ENCODE data around the gene SELENOO.
A peak's percentile ranks its signal among the peaks of the same experiment; 100 is the strongest.

Gene SELENOO

DNA sequence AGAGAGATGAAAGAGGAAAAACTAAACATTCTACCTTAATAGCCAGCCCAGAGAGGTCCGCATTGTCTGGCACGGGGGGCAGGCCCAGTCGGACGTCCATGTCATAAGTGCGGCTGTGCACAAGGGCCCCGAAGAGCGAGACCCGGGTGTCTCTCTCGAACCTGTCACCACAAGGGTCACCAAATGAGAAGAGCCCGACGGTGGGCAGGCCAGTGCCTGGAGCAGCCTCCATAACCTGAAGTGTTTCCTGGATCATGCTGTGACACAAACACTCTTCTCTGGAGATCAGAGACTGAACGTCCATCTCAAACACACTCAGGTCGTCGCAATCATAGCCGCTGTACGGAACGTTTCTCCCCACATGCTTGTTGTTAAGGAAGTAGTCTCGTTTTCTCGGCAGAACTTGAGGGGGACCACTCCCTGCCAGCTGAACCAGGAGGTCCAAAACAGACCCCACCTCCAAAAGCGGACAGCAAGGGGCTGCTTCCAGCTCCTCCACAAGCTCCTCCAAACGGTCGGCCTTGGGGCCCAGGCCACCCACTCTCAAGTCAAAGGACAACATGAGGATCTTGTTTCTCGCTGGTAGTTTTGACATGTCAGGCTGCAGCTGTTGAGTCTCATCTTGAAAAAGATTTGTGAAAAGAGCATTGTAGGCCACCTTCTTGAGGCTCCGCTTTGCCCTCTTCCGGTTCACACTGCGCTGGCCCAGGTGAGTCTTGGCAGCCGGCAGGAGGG, 43.0 kb downstream of the SELENOO start:
- DNase-seq: no peak

DNA sequence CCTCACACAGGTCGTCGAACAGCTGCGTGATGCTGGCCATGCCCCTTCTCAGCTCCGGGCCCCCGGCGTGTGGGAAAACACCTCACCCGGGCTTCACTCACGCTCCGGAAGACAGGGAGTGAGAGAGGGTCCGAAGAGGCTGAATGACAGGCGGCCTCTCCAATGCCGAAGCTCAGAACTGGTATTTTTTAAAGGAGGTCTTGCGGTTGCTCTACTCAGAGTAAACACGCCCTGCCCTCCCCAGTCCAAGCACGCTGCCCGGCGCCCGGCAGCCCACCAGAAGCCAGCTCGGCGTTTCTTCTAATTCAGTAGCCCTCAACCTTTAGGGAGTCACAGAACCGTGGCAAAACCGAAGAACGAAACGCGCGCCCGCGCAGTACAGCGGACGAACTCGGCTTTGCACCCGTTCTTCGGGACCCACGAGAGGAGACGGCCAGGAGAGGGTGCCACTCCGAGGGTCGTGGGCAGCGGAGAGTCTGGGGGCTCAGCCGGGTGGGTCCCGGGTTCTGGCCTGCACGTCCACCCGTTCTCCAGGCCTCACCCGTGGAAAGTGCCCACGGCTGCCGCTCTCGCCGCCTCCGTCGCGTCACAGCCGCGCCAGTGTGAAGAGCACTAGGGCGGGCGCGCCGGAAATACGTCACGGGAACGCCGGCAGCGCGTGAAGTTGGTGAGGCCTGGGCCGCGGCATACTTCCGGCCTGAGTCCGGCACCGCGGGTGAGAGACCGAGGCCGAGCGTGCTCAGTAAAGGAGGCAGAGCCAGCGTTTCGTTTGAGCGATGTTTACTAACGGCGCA, 43.8 kb downstream of the SELENOO start, which contains the start of gene TUBGCP6:
TSS of gene TUBGCP6 (minus strand) at position 604 of the 794 bp plus-strand sequence. CDS start at position 40, 564 bp downstream.
- peak; percentile 85 for DNase-seq

DNA sequence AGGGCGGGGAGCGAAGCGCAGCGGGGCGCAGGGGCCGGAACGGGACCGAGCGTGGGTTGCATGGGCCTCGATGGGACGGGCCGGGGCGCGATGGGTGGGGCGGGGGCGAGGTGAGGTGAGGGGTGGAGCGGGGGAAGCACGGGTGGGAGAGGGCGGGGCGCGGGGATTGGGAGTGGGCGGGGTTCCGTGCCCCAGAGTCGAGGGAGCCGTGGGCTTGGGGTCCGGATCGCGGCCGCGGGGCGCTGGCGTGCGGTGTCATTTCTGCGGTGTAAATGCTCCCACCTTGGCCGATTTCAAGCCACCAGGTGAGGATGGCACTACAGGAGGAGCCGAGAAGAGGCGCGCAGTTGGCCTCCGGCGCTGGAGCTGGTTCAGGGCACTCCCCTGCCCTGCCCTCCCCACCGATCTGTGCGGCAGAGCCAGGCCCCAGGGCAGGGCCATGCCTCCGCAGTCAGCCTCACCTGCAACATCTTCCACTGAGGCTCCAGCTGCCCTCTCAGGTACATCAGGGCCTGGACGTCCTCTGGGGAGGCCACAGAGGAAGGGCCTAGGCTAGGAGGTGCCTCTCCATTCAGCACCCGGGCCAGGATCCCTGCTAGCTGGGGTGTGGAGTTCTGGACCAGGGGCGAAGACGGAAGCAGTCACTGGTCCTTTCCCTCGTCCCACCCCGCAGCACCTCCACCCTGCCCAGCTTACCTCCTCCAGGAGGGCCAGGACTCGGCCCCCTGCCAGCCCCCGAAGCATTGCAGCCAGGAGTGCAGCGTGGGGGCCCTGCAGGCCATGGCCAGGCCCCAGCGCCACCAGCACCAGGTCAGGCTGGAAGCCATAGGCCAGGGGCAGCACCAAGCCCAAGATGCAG, 44.6 kb downstream of the SELENOO start:
- no peak for DNase-seq

DNA sequence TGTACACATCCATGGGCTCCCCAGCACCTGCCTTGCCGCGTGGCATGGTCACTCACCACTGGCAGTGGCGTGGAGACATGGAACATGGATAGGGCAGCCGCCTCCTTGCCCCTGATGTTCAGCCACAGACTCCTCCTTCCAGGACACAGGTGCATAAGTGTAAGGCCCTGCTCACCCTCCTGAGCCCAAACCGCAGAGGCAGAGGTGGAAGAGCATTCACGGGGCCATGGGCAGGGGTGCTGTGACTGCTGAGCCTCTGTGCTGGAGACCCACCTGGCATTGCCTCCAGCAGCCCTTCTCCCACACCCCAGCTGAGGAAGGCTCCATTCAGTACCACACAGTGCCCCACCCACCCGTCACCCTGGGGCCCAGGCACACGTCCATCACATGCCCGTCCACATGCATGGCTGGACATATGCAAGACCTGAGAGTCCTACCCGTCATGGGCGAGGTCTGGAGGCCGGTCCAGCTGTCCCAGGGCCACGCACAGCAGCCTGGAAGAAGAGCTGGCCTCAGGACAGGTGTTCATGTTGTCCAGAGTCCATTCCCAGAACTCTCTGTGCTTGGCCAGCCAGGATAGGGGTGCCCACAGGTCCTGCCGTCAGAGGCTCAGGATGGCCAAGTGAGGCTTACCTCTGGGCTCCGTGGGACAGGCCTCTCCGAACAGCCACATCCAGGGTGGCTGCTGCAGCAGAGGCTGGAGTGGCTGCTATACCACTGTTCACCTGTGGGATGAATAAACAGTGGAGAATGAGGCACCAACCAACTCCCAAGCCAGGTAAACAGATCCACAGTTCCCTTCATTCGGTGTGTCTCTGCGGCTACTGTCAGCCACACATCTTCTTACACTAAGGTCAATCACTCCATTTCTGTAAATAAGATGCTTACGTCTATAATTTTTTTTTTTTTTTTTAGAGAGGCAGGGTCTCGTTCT, 45.7 kb downstream of the SELENOO start:
- DNase-seq: no peak

DNA sequence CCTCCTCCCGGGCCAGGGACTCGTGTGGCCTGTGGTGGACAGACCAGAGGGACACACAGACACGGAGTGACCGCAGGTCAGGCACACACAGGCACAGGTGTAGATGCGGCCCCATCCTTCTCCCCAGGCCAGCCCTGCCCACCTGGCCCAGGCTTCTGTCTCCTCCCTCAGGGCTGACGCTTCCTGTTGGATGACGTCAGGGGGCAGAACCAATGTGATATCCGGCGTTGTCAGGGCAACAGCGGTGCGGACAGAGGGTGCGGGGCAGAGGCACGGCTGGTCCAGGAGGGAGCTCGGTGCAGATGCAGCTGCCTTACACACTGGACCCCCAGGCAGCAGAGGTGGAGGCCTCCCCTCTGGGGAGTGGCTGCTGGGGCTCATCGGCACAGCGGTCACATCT, 46.9 kb downstream of the SELENOO start:
- DNase-seq: peak; percentile 38

DNA sequence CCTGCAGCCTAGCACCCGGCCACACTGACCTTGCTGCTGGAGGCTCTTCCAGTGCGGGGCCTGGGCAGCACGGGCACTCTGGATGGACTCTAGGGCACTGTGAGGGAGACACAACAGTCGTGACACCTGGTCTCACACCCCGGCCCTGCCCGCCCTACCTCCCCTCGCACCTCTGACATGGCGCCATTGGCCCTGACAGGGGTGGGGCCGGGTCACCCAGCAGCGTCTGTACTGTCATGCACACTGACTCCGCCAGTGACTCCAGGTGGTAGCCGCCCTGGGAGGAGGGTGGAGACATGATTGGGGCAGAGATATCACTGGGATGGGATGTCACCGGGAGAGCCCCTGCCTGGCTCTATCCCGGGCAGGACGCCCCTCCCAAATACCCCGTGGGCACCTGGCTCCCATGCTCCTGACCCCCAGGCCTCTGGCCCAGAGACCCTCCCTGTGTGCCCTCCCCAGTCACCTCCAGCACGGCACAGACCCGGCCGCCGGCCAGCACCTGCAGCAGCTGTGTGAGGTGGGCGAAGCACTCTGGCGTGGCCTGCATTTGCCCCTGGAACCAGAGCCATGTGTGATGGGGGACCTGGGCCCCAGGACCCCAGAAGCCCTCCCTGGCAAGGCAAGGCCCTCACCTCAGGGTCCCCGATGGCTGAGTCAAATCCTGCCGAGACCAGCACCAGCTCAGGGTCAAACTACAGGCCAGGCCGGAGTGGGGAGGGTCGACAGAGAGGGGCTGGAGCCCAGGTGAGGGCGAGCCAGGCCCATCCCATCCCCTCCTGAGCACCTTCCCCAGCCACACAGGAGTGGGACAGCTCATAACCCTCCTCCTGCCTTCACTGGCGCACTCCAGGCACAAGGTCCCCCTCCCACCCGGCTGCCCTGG, 47.6 kb downstream of the SELENOO start:
- no peak for DNase-seq

DNA sequence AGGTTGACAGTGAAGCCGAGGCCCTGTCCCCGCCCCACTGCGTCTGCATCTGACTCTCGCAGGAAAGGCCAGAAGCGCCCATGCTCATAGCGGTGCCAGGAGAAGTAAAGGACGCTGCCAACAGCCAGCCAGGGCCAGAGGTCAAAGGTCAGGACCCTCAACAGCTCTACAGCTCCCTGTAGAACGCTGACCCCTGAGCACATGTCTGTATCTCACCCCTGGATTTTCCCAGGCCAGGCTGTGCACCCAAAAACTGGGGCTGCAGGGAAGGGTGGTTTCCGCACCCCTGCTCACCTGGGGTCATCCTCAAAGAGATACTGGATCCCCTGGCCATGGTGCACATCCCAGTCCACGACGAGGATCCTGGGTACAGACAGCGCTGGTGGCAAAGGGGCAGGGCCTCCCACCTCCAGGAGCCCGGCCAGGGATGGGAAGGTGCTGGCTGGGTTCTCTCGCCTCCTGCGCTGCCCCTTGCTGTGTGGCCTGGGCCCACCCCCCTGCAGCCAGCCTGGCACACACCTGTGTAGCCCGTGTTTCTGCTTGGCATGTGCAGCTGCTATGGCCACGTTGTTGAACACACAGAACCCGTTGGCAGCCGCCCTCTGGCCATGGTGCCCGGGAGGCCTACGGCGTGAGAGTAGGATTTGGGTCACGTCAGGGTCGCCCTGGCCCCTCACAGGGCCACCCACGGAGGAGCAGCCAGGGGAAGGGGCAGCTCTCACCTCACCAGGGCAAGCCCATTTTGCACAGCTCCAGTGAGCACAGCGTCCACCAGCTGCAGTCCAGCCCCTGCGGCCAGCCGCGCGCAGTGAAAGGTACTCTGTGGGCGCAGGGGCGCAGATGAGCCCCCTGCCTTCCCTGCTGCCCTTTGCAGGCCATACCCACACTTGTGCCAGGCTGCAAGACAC, 48.8 kb downstream of the SELENOO start:
- DNase-seq: no peak

DNA sequence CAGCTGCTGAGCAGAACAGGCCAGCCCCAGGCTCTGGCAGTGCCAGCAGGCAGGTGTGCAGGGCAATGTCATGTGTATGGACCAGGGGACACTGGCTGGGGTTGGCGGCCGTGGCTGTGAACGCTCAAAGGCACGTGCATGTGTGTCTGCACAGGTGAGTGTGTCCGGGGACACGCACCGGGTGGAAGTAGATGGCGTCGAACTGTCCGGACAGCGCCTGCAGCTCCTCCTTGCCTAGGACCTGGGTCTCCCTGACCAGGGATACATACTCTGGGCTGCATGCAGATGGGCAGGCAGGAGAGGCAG, 49.4 kb downstream of the SELENOO start:
- no peak for DNase-seq

DNA sequence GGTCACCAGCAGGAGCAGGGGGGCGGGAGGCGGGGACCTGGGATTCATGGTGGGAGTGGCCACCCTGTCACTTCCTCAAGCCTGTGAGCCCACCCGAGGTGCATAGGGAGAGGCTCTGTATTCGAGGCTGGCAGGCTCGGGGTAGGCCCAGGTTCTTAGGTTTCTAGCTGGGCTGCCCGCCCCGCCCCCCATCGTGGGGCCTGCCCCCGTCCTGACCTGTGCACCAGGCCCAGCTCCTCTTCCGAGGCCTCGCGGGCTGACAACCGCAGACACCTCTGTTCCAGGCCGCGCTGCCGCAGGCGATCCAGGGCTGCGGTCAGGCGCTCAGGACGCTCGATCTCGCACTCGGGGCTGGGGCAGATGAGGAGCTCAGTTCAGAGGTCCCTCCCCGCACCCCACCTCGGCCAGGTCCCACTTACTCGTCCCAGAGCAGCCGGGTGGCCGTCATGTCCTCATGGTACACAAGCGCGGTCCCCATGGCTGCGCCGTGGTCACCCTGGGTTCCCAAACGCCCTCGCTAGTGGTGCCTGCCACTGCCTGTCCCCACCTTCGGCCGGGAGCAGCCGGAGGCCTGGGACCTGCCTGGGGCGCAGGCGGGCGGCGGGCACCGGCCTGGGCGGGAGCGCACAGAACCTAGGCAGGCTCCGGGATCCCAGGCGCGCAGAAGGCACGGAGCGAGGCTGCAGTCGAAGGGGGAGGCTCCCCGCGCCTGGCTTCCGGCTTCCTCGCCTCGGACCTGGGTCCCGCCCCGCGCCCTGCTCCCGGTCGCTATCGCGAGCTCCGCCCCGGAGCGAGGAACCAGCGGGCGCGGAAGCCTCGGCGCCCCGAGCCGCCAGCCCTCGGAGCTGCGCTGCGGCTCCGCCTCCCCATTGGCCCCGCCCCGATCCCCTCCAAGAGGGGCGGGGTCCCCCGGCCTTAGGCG, 50.0 kb downstream of the SELENOO start, which contains the start of gene HDAC10:
TSS of gene HDAC10 (minus strand) at position 711 of the 922 bp plus-strand sequence. CDS start at position 478, 233 bp downstream.
- DNase-seq: peak; percentile 70

DNA sequence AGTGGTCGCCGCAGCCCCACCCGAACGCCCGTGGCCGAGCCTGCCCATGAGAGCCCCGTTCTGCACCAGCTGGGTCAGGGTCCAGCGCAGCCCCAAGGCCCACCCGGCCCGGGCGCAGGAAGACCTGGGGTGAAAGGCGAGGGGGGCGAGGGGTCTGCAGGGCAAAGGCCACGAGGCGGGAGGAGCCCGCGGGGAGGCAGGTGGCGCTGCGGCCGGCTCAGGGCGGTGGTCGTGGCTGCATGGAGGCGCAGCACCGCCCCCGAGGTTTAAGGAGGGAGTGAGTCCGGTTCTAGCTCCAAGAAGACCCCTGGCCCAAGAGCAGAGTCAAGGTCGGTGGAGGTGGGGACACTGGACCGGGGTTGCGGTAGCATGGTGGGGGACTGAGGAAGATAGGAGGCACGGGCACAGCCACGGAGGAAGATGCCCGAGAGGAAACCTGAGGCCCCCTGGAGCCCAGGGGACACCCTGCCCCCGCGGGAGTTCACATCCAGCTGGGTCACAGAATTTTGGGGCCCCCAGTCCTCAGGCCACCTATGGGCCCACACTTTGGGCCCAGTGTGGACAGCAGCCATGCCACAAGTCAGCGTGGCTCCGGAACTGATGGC, 50.8 kb downstream of the SELENOO start:
- DNase-seq: no peak

DNA sequence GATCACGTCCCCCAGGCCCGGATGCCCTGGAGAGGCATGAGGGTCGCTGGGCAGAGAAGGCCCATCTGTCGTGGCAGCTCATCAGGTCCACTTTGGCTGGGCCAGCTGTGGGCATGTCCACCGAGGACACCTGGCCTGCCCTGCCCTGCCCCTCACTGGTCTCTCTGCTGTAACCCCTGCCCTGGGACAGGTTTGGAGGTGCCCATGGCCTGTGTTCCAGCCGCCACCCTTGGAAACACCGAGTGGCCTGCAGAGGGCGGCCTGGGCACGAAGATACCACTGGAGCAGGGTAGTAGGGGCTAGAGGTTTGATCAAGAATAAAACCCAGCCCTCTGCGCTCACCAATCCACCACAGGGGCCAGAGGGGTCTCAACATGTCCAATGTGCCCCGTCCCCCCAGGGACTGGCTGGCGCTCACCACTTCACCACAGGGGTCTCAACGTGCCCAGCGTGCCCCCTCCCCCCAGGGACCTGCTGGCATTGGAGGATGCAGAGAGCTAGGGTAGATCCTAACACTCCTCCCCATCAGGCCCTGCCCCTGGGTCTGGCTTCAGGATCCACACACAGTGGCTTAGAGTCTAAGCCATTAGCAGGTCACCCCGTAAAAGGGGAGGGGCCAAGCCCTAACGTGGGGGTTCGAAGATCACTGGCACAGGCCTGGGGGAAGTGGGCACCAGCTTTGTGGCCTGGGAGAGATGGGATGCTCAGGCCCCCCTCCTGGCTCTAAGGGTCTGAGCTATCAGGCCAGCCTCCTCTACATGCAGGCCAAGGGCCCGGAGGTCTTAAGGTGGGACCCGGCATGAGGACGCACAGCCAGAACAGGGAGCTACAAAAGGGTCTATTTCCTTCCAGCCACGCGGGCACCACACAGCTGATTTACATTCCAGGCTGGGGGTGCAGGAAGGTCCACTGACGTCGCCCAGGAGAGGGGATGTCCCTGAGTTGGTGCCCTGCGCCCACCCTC, 51.6 kb downstream of the SELENOO start:
- DNase-seq: peak; percentile 64

DNA sequence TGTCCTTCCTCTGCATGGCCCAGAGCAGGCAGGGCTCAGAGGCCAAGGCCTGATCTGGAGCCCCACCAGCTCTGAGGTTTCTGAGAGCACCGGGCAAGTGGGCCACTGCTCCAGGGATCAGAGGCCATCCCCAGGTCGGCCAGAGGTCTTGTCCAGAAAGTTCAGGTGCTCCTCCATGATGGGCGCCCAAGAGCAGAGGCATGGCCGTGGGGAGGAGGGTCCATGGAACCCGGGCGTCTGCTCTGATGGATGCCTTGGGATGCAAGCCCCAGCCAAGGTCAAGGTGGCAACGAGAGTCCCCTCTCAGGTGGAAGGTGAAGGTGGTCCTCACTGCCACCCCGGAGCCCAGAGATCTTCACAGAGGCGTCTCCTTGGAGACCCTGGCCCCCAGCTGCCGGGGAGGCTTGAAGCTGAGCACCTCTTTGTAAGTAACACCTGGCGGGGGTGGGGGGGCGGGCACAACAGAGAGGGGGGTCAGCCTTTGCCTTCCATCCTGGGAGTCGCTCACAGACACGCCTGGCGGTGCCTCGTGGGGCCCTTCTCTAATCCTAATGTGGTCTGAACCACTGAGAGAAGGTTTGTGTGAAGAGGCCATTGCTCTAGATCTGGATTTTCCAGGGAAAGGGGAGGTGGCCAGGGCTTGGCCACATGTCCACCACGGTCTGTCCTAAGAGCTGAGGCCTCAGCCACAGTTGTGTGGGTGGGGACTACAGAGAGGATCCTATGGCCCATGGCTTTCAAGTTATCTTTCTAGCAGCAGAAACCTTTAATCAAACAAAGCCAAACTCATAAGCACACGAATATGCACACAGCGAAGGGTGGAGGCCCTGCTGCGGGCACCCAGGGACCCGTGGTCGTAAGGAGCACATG, 52.5 kb downstream of the SELENOO start:
- no peak for DNase-seq

DNA sequence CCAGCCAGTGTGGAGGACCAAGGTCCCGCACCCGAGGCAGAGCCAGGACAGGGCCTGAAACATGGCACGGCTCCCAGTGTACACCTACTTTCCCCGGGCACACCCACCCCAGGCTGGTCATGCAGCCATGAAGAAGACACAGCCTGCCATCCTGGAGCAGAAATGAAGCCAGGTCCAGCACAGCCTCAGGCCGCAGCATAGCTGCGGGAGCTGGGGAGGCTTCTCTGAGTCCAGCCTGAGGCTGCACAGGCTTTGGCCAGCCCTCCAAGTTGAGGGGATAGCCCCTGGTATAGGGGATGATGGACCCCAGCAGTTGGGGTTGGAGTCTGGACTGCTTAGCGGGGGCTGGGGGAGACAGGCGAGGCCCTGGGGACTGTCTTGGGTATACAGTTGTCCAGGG, 53.1 kb downstream of the SELENOO start:
- no peak for DNase-seq

DNA sequence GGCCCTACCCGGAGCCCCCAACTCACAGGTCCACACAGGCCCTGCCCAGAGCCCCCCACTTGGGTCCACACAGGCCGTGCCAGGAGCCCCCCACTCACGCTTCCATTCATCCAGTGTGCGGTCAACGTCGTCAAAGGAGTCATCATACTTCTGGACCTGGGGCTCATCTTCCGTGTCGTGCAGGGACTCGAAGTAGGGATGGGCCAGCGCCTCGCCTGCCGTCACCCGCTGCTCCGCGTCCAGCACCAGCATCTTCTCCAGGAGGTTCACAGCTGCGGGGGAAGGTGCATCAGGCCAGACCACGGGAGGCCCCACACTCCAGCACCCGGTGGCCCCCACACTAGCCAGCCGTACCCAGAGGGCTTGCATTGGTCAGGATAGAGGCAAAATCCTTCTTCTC, 54.3 kb downstream of the SELENOO start:
- no peak for DNase-seq

DNA sequence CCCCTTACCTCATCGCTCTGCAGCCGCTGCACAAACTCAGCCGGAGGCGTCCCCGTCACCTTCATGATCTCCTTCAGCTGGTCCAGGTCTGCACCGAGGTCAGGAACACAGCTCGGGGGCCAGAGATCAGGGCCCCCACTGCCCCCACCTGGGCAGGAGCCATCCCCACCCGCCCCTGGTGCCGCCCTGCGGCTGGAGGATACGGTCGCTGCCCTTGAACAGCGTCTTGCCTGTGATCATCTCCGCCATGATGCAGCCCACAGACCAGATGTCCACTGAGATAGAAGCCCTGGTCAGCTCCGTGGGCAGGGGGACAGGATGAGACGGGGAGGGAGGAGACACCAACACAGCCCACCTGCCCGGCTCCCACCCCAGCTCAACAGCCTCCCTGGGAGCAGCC, 54.8 kb downstream of the SELENOO start:
- DNase-seq: no peak

DNA sequence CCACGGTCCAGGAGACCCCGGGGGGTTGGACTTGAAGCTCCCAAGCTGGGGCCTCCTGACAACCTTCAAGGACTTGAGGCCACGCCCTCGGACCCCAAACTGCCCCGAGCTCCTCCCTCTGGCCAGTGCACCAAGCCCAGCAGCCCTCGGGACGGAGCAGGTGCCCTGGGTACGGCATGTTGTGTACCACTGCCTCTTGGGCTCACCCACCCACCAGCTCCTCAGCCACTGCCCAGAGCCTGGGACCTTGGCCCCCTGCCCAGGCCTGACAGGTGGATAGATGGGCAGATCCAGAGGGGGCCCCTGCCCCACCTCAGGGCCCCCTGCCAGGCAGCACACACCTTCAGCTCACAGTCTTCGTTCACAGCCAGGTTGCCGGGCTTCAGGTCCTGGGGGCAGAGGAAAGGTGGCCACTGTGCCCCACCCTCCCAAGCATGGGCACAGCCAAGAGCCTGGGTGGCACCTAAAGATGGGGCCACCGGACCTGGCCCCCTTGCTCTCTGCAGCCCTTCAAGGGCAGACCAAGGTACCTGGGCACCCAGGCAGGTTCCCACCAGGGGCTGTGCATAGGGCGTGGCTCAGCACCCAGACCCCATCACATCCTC, 55.5 kb downstream of the SELENOO start:
- no peak for DNase-seq
